HG02678 (cell line): ENCODE results near the gene NFASC.

Source experiments
- ATAC-seq: cut with Tn5 transposase; IDR thresholded peaks from one replicate; pipeline ENCODE4 v1.9.1; 2021; ENCODE audit warnings: mild to moderate bottlenecking, moderate library complexity; ENCODE audit not compliant: unreplicated experiment

Gene NFASC

GRCh38 chr1:204885790-204886189, 15.1 kb downstream of the NFASC start:
- no peak for ATAC-seq

GRCh38 chr1:204887846-204888245, 17.2 kb downstream of the NFASC start:
- no peak for ATAC-seq

- ATAC-seq, result no peak
Measured at GRCh38 chr1:204888294-204888693, 17.6 kb downstream of the NFASC start.

- ATAC-seq, result no peak
Measured at GRCh38 chr1:204889681-204890383, 19.2 kb downstream of the NFASC start.

- ATAC-seq, result no peak
Measured at GRCh38 chr1:204891860-204892259, 21.2 kb downstream of the NFASC start.

DNA sequence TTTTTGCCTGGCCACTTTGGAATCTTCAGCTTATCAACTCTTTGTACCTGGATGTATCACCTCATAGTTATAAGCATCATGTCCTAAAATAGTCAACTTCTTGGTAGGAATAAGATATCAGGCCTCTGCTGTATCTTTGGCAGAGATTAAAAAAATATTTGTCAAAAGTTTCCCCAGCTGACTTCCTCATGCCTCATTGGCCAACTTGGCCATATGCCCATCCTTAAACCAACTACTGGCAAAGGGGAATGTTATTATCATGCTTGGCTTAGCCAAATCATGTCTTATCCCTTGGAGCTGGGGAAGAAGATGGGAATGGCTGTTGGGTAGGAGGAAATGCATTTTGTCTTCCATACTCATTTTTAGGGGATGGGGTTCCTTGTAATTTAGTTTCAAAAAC, 23.4 kb downstream of the NFASC start:
- no peak for ATAC-seq

DNA sequence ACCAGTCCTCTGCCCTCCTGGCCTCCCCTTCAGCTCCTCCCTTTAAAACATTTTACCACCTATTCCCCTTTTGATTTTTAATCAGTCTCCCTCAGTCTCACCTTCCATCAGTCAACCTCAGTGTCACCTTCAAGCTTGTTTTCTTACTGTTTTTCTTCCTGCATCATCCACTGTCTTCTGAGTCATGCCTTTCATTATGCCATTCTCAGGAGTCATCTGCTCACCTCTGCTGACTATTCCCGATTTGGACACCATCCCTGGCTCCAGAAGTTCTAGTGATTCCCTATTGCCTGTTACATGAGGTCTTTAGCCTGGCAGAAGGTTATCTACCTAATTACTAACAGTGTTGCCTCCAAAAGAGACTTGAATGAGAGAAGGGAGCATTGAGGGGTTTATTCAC, 23.9 kb downstream of the NFASC start:
- ATAC-seq, result no peak

- no peak for ATAC-seq
Measured at GRCh38 chr1:204896023-204896422, 25.4 kb downstream of the NFASC start.

DNA sequence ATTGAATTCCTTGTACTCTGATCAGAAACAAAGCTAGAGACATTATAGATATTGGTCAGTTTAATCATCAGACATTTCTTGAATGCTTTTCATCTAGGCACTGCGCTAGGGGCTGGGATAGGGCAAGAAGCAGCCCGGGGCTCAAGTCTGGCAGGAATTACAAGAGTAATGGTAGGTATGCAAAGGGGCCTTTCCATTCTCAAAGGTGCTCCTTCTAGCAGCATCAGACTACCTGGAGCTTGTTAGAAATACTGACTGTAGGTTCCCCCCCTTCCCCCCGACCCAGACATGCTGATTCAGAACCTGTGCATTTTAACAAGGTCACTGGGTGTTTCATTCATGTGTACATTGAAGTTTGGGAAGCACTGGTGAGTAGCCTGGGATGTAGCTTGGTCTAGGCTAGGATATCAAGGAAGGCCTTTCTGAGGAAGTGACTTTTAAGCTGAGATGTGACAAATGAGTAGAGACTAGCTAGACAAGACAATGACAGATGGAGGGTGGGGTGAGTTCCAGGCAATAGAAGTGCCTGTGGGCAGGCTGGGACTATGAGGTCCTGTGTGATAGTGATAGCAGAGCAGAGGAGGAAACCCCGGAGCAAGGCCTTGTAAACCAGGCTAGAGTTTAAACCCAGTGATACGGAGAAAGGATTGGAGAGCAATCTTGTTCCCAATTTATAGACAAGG, 26.3 kb downstream of the NFASC start:
- ATAC-seq, result no peak

- ATAC-seq, result no peak
Measured at GRCh38 chr1:204900721-204901120, 30.1 kb downstream of the NFASC start.

GRCh38 chr1:204902671-204903070, 32.0 kb downstream of the NFASC start:
- ATAC-seq, result no peak

- no peak for ATAC-seq
Measured at GRCh38 chr1:204904228-204904810, 33.7 kb downstream of the NFASC start.

DNA sequence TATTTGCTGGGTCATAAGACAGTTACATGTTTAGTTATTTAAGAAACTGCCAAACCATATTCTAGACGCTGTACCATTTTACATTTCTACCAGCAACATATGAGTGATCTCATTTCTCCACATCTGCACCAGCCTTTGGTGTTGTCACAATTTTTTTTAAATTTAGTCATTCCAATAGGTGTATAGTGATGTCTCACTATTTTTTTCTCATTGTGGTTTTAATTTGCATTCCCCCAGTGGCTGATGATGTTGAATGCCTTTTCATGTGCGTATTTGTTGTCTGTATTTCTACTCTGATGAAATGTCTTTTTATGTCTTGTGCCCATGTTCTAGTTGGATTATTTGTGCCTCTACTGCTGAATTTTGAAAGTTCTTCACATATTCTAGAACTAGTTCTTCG, 38.4 kb downstream of the NFASC start:
- ATAC-seq, result no peak

DNA sequence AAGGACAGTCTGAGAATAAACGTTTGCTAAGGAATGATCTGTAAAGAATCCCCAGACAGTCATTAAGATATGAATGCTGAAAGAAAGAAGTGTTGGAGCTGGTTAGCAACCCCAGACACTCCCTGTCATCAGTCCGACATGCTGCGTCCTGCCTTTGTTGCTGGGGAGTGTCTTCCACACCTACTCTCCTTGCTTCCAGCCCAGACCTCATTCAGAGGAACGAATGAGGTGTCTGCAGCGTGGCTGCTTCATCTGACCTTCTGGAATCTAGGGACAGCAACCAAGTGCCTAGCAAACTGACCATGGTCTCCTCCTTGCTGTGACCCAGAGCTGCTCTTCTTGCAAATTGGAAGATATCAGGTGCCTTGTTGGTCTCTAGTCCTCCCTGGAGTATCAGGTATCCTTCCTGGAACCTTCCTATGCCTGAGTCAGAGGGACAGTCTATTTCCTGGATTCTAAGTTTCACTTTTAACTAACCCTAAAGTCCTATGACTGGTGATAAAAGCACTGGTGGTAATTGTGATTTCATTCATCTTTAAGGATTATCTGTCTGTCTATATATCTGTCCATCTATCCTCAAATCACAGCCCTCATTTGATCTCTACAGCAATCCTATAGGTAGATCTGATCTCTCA, 45.3 kb downstream of the NFASC start:
- ATAC-seq, result no peak

- ATAC-seq, result no peak
Measured at GRCh38 chr1:204917802-204918201, 47.1 kb downstream of the NFASC start.

DNA sequence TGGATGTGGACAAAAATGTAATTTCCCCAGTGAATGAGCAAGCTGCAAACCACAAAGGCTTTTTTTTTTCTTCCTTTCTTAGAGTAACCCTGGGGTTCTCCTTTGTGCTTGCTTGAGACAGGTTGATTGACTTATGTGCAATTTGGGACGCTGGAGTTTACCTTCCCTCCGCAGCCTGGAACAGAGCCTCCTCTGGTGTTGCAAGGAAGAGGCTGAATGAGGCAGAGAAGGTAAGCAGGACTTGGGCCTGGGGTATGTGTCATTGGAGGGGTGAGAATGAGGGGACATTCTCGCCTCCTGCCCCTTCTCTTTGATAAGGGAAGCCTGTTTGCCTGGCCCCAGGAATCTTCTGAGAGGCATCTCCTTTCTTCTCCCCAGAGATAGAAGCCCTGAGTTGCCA, 49.8 kb downstream of the NFASC start:
- no peak for ATAC-seq

GRCh38 chr1:204920967-204921366, 50.3 kb downstream of the NFASC start:
- no peak for ATAC-seq

DNA sequence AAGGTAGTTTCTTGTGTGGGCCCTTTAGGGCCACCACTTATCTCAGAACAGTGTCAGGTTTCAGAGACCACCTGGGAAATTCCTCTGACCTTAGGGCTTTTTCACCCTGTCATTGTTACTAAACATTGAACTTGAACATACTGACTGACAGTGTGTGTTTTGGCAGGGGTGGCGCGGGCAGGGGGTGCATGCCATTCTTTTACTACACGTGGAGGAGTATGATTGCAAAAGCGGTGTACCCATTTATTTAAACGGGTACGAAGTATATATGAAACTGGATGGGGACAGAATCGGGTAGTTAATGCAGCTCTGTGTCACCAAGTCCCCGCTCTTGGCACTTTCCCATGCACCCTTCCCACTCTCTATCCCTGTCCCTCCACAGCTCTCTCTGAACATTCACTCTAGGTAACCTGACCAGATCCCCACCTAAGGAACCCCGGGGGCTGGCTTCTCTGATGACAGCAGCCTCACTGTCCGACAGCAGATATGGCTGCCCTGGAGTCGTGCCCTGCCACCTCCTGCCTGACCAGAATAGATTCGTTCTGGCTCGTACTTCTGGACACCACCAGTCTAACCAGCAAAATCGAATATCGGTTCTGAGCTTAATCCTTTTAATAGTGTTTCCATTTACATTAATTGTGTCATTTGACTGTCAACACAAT, 51.3 kb downstream of the NFASC start:
- ATAC-seq, result no peak

GRCh38 chr1:204923201-204923600, 52.5 kb downstream of the NFASC start:
- no peak for ATAC-seq

DNA sequence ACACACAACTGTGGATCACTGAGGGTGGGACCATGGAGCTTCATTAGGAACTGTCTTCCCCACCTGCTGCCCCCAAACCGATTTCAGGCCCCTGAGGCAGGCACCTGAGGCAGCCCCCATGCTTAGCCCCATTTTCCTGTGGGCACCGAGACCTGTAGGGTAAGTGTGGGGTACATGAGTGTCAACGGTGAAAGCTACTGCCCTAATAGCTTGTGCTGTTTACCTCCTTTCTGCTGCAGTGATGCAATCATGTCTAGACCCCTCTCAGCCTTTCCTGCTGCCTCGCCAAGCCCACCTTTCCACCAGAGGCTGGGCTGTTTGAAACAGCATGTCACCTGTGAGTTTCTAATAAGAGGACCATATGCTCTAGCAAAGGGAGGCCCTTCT, 53.0 kb downstream of the NFASC start:
- ATAC-seq, result no peak

GRCh38 chr1:204924013-204924759, 53.5 kb downstream of the NFASC start:
- ATAC-seq, result no peak
